ENCODE measurements around the gene AP2S1.
"Not testable (repeated sequence)": the region's sequence is repeated elsewhere in the genome, so short reads cannot be mapped to it uniquely, and the experiment has no call there.

The AP2S1 gene

GRCh38 chr19:46825731-46826055 lies 25.0 kb downstream of the AP2S1 start:
- H3K27me3 ChIP-seq (ENCODE audit: control insufficient read depth, insufficient read depth, low read length): no peaks in the 10 kb centered on the region
- no peaks in the 10 kb centered on the region for H3K36me3 ChIP-seq (ENCODE audit: control insufficient read depth, insufficient read depth, low read length)
- H3K4me2 ChIP-seq (ENCODE audit: low read length): no peak overlapping the region
- no peak overlapping the region for H3K27ac ChIP-seq
- no peak overlapping the region for H2AFZ ChIP-seq
- no peaks in the 10 kb centered on the region for H3K9me3 ChIP-seq (ENCODE audit: control insufficient read depth, low read length)
- no peaks in the 10 kb centered on the region for H3K4me1 ChIP-seq
- no peak overlapping the region for H3K4me3 ChIP-seq (ENCODE audit: low read depth, low read length)
- no peak for TF ChIP-seq CTCF (IDR thresholded peaks at IDR 0.05)
- no peaks in the 10 kb centered on the region for H3K79me2 ChIP-seq
- no peak overlapping the region for H3K9ac ChIP-seq

- Histone ChIP-seq H3K9me3 (ENCODE audit: control insufficient read depth, low read length) (no peaks in the 10 kb centered on the region), H3K4me1 (no peaks in the 10 kb centered on the region), H3K27me3 (ENCODE audit: control insufficient read depth, insufficient read depth, low read length) (no peaks in the 10 kb centered on the region), H3K4me3 (ENCODE audit: low read depth, low read length) (no peak overlapping the region), H3K9ac (no peak overlapping the region), H3K27ac (no peak overlapping the region), H3K79me2 (no peaks in the 10 kb centered on the region), H3K4me2 (ENCODE audit: low read length) (no peak overlapping the region), H2AFZ (no peak overlapping the region), H3K36me3 (ENCODE audit: control insufficient read depth, insufficient read depth, low read length) (no peaks in the 10 kb centered on the region)
- TF ChIP-seq CTCF (IDR thresholded peaks at IDR 0.05): no peak
Observed at GRCh38 chr19:46824890-46825730, 25.5 kb downstream of the AP2S1 start.

- Histone ChIP-seq H3K4me3 (ENCODE audit: low read depth, low read length) (no peak overlapping the region), H2AFZ (no peak overlapping the region), H3K36me3 (ENCODE audit: control insufficient read depth, insufficient read depth, low read length) (no peaks in the 10 kb centered on the region), H3K4me1 (no peaks in the 10 kb centered on the region), H3K9me3 (ENCODE audit: control insufficient read depth, low read length) (no peaks in the 10 kb centered on the region), H3K27me3 (ENCODE audit: control insufficient read depth, insufficient read depth, low read length) (no peaks in the 10 kb centered on the region), H3K79me2 (no peaks in the 10 kb centered on the region), H3K27ac (no peak overlapping the region), H3K4me2 (ENCODE audit: low read length) (no peak overlapping the region), H3K9ac (no peak overlapping the region)
- TF ChIP-seq CTCF (IDR thresholded peaks at IDR 0.05): no peak
Observed at GRCh38 chr19:46823049-46823448, 27.6 kb downstream of the AP2S1 start.

- not testable (repeated sequence) for H3K9me3 ChIP-seq (ENCODE audit: control insufficient read depth, low read length); H3K36me3 ChIP-seq (ENCODE audit: control insufficient read depth, insufficient read depth, low read length); H3K27me3 ChIP-seq (ENCODE audit: control insufficient read depth, insufficient read depth, low read length); H3K4me1 ChIP-seq; H3K27ac ChIP-seq; H3K9ac ChIP-seq; H3K4me2 ChIP-seq (ENCODE audit: low read length); H3K4me3 ChIP-seq (ENCODE audit: low read depth, low read length); H2AFZ ChIP-seq; H3K79me2 ChIP-seq
Observed at GRCh38 chr19:46822410-46822787, 28.2 kb downstream of the AP2S1 start.

- Histone ChIP-seq H3K36me3 (ENCODE audit: control insufficient read depth, insufficient read depth, low read length) (no peaks in the 10 kb centered on the region), H2AFZ (no peak overlapping the region), H3K4me3 (ENCODE audit: low read depth, low read length) (no peak overlapping the region), H3K9me3 (ENCODE audit: control insufficient read depth, low read length) (no peaks in the 10 kb centered on the region), H3K27me3 (ENCODE audit: control insufficient read depth, insufficient read depth, low read length) (no peaks in the 10 kb centered on the region), H3K4me2 (ENCODE audit: low read length) (no peak overlapping the region), H3K9ac (no peak overlapping the region), H3K79me2 (no peaks in the 10 kb centered on the region), H3K4me1 (no peaks in the 10 kb centered on the region), H3K27ac (no peak overlapping the region)
- no peak for TF ChIP-seq CTCF (IDR thresholded peaks at IDR 0.05)
Observed at GRCh38 chr19:46821512-46822409, 28.9 kb downstream of the AP2S1 start.
